Endodermal cell (in vitro differentiated cells): ENCODE measurements around the gene TM2D3. TPM values are rescaled to one million over a fixed set of nuclear protein-coding genes. Genes with fewer than 3 reads are reported as not detected.

Experiments
- DNase-seq: peaks from one replicate; pipeline ENCODE4 v3.0.0-alpha.2; 2017
- H3K27ac ChIP-seq: 2 replicates; pipeline ENCODE4 v1.5.1; 2013; ENCODE audit warnings: mild to moderate bottlenecking, low read depth, low read length, moderate library complexity
- H3K27me3 ChIP-seq: 2 replicates; pipeline ENCODE4 v1.6.1; 2013; ENCODE audit warnings: mild to moderate bottlenecking, low read length, moderate library complexity; ENCODE audit not compliant: insufficient read depth, control insufficient read depth, poor library complexity, severe bottlenecking
- H3K36me3 ChIP-seq: 2 replicates; pipeline ENCODE4 v1.7.0; 2013; ENCODE audit warnings: mild to moderate bottlenecking, low read length, moderate library complexity; ENCODE audit not compliant: control insufficient read depth, insufficient read depth
- H3K4me1 ChIP-seq: one replicate; pipeline ENCODE4 v1.7.0; 2013; ENCODE audit warnings: low read length; ENCODE audit not compliant: control insufficient read depth, insufficient read depth
- H3K4me3 ChIP-seq: 2 replicates; pipeline ENCODE4 v1.5.1; 2013; ENCODE audit warnings: mild to moderate bottlenecking, low read length, moderate library complexity
- H3K9ac ChIP-seq: 2 replicates; pipeline ENCODE4 v1.6.1; 2013; ENCODE audit warnings: mild to moderate bottlenecking, low read length, moderate library complexity; ENCODE audit not compliant: poor library complexity, severe bottlenecking; ENCODE audit errors: extremely low read depth
- H3K9me3 ChIP-seq: 2 replicates; pipeline ENCODE4 v1.6.1; 2013; ENCODE audit warnings: mild to moderate bottlenecking, low read length, moderate library complexity; ENCODE audit not compliant: control insufficient read depth
- H3K27ac Mint-ChIP-seq: 2 replicates; pipeline ENCODE4 v1.8.0; 2020; ENCODE audit warnings: mixed read lengths
- H3K27me3 Mint-ChIP-seq: 2 replicates; pipeline ENCODE4 v1.8.0; 2021; ENCODE audit warnings: mild to moderate bottlenecking, mixed read lengths; ENCODE audit not compliant: insufficient read depth
- H3K36me3 Mint-ChIP-seq: 2 replicates; pipeline ENCODE4 v1.8.0; 2020; ENCODE audit warnings: low read depth, mixed read lengths
- H3K4me1 Mint-ChIP-seq: 2 replicates; pipeline ENCODE4 v1.8.0; 2020; ENCODE audit warnings: mixed read lengths
- H3K4me3 Mint-ChIP-seq: 2 replicates; pipeline ENCODE4 v1.8.0; 2020; ENCODE audit warnings: mild to moderate bottlenecking, moderate library complexity, mixed read lengths
- H3K9me3 Mint-ChIP-seq: 2 replicates; pipeline ENCODE4 v1.8.0; 2020; ENCODE audit warnings: mild to moderate bottlenecking, mixed read lengths
- CTCF ChIP-seq: fragments of 200-600 bp; sonication (generic); conservative IDR thresholded peaks from 2 replicates; pipeline ENCODE4 v1.5.0; 2021; ENCODE audit warnings: antibody characterized with exemption, mild to moderate bottlenecking
- WGBS, 2 experiments: methylation state at CpG; one replicate each; pipeline versions ENCODE4 v1.1.5 to v1.1.7; 2013; ENCODE audit warnings: missing lambda C conversion rate in 2 of 2, mixed read lengths in 1 of 2; ENCODE audit not compliant: insufficient coverage in 1 of 2, insufficient read length in 1 of 2; 5-methylcytosine and 5-hydroxymethylcytosine counted together
- total RNA-seq, 2 donors: library from RNA; stranded (reverse); fragmentation: NEBNext Ultra II Directional in 1 of 2; extraction: Animal tissue kit (Norgen Biotek cat#: 25700) in 1 of 2; gene quantifications; 2 replicates in 1 of 2; 3 replicates in 1 of 2; pipeline ENCODE4 v1.2.1, GENCODE V29; 2021

Gene TM2D3
- total RNA-seq, 2 donors from 2014 or later, result 33.4 to 34.0 TPM

GRCh38 chr15:101625980-101626379 is 26.2 kb downstream of the TM2D3 start:
- no peak overlapping the region for H3K27ac Mint-ChIP-seq

GRCh38 chr15:101625184-101625583 is 27.0 kb downstream of the TM2D3 start:
- Mint-ChIP-seq H3K4me1 (no peaks in the 10 kb centered on the region), H3K27ac (no peak overlapping the region), H3K4me3 (no peak overlapping the region), H3K9me3 (peaks cover 30% of the 10 kb centered on the region), H3K36me3 (peaks cover 18% of the 10 kb centered on the region), H3K27me3 (no peaks in the 10 kb centered on the region)
- H3K4me1 ChIP-seq, result no peaks in the 10 kb centered on the region
- no peak overlapping the region for H3K4me3 ChIP-seq
- H3K9ac ChIP-seq, result no peak overlapping the region
- 93 to 100% methylated on average over 1 of the region's 1 CpG for whole genome bisulfite sequencing, 2 experiments
- peaks cover 24% of the 10 kb centered on the region for H3K9me3 ChIP-seq
- no peaks in the 10 kb centered on the region for H3K36me3 ChIP-seq
- no peak for DNase-seq
- H3K27ac ChIP-seq, result no peak overlapping the region
- TF ChIP-seq CTCF, result no peak
- no peaks in the 10 kb centered on the region for H3K27me3 ChIP-seq

More at GRCh38 chr15:101625980-101626379, 26.2 kb downstream of the TM2D3 start:
- Histone ChIP-seq H3K36me3 (no peaks in the 10 kb centered on the region), H3K27ac (no peak overlapping the region), H3K9ac (no peak overlapping the region), H3K4me1 (no peaks in the 10 kb centered on the region), H3K9me3 (peaks cover 24% of the 10 kb centered on the region), H3K4me3 (no peak overlapping the region), H3K27me3 (no peaks in the 10 kb centered on the region)
- TF ChIP-seq CTCF, result no peak
- H3K9me3 Mint-ChIP-seq, result peaks cover 30% of the 10 kb centered on the region
- DNase-seq, result no peak
- no peaks in the 10 kb centered on the region for H3K4me1 Mint-ChIP-seq
- no peak overlapping the region for H3K4me3 Mint-ChIP-seq
- 93 to 100% methylated on average over 1 of the region's 1 CpG for WGBS, 2 experiments
- no peaks in the 10 kb centered on the region for H3K27me3 Mint-ChIP-seq
- H3K36me3 Mint-ChIP-seq, result peaks cover 18% of the 10 kb centered on the region

- WGBS, 2 experiments, result 91 to 95% methylated on average over 4 to 6 of the region's 6 CpGs
- no peak for TF ChIP-seq CTCF
- Mint-ChIP-seq H3K4me1 (no peaks in the 10 kb centered on the region), H3K9me3 (peaks cover 30% of the 10 kb centered on the region), H3K4me3 (no peak overlapping the region), H3K27me3 (no peaks in the 10 kb centered on the region), H3K36me3 (peaks cover 18% of the 10 kb centered on the region), H3K27ac (no peak overlapping the region)
- no peaks in the 10 kb centered on the region for H3K4me1 ChIP-seq
- peaks cover 24% of the 10 kb centered on the region for H3K9me3 ChIP-seq
- no peak overlapping the region for H3K9ac ChIP-seq
- no peak overlapping the region for H3K4me3 ChIP-seq
- no peak for DNase-seq
- no peaks in the 10 kb centered on the region for H3K27me3 ChIP-seq
- no peak overlapping the region for H3K27ac ChIP-seq
- no peaks in the 10 kb centered on the region for H3K36me3 ChIP-seq
Observed at GRCh38 chr15:101623367-101624304, 28.5 kb downstream of the TM2D3 start.
